Activated CD8-positive, alpha-beta T cell treated with anti-CD3 and anti-CD28 coated beads, Interleukin-2, amount 10 ng/mL, durations not matched to agents 7 days and 5 days (primary cell): ENCODE results near the gene LACTBL1. TPM values are rescaled to one million over a fixed set of nuclear protein-coding genes. Genes with fewer than 3 reads are reported as not detected.

Experiments used
- ATAC-seq: fragments of 150-1000 bp; cut with Tn5 transposase; one replicate; pipeline ENCODE4 v1.10.0; 2021; ENCODE audit warnings: moderate library complexity
- CTCF ChIA-PET: fragments of 350-600 bp; sonication (Branson Sonifier 250); formaldehyde crosslinking; loops from one replicate; lab custom pipeline; 2021; ENCODE audit warnings: antibody characterized with exemption; lab: Charles Lee
- POLR2A ChIA-PET: fragments of 350-600 bp; sonication (Branson Sonifier 250); formaldehyde crosslinking; loops from one replicate; lab custom pipeline; 2021; ENCODE audit warnings: antibody characterized with exemption; lab: Charles Lee
- DNase-seq: peaks from one replicate; pipeline ENCODE4 v3.0.0-alpha.2; 2020
- H3K27ac Mint-ChIP-seq: one replicate; pipeline ENCODE4 v1.8.0; 2021; ENCODE audit warnings: mild to moderate bottlenecking, mixed read lengths
- H3K27me3 Mint-ChIP-seq: one replicate; pipeline ENCODE4 v1.8.0; 2021; ENCODE audit warnings: low read depth, mixed read lengths
- H3K36me3 Mint-ChIP-seq: one replicate; pipeline ENCODE4 v1.8.0; 2021; ENCODE audit warnings: low read depth, mixed read lengths
- H3K4me1 Mint-ChIP-seq: one replicate; pipeline ENCODE4 v1.8.0; 2021; ENCODE audit warnings: low read depth, mixed read lengths
- H3K4me3 Mint-ChIP-seq: one replicate; pipeline ENCODE4 v1.8.0; 2021; ENCODE audit warnings: mild to moderate bottlenecking, mixed read lengths
- H3K9me3 Mint-ChIP-seq: one replicate; pipeline ENCODE4 v1.8.0; 2022; ENCODE audit warnings: mixed read lengths; ENCODE audit not compliant: insufficient read depth
- total RNA-seq, 2 experiments: library from RNA; stranded (reverse); gene quantifications; one replicate each; pipeline ENCODE4 v1.2.3, GENCODE V29; 2021

LACTBL1 gene
- total RNA-seq, 2 experiments from 2014 or later, result not detected

DNA sequence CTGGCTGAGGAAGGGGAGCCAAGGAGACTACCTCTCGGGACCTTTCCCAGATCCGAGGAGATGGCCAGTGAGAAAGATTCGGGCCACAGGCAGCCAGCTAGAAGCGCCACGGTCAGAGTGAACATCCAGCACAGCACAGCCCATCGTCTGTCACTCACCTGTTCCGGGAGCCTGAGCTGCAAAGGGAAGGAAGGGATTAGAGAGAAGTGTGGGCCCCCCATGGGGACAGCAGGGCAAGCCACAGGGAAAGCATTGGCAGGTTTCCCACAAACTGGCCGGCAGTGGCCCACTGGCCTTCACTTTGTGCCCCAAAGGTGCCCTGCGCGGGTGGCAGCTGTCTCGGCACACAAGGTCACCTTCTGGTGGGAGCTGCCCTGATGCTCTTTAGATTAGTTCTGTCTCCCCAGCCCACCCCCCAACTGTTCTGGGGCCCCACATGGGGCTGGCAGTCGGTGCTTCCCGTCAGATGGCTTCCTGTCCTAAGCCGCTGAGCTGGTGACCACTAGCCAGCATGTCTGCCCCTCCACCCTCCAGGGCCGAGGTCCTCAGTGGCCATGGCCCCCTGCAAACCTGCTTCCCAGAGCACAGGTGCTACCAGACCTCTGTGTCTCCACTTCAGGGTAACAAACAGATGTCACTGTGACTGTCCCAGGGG is 56.7 kb downstream of the LACTBL1 start:
- Mint-ChIP-seq H3K27ac (no peak overlapping the region), H3K9me3 (no peaks in the 10 kb centered on the region), H3K36me3 (no peaks in the 10 kb centered on the region), H3K4me1 (no peaks in the 10 kb centered on the region), H3K27me3 (no peaks in the 10 kb centered on the region), H3K4me3 (no peak overlapping the region)
- ChIA-PET POLR2A (no interaction called here), CTCF (no interaction called here)
- no peak for DNase-seq
- no peak for ATAC-seq

DNA sequence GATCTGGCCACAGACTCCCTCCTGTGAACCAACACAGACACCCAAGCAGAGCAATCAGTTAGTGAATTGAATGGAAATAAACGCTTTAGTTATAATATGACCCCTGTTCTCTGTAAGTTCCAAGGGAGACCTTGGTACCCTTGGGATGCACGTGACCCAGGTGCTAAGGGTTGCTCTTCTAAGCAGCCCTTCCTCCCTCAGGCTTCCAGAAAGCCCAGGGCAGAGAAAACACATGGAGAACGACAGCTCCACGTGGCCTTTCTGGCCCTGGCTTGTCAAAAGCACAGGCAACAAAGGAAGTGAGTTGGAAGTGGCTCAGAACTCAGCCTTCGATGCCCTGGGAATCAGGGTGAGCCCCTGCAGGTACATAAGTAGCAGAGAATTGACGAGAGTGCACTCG is 57.4 kb downstream of the LACTBL1 start:
- H3K36me3 Mint-ChIP-seq, result no peaks in the 10 kb centered on the region
- no peak overlapping the region for H3K27ac Mint-ChIP-seq
- no peak overlapping the region for H3K4me3 Mint-ChIP-seq
- DNase-seq, result no peak
- no peaks in the 10 kb centered on the region for H3K4me1 Mint-ChIP-seq
- ChIA-PET CTCF (no interaction called here), POLR2A (no interaction called here)
- no peaks in the 10 kb centered on the region for H3K9me3 Mint-ChIP-seq
- no peak for ATAC-seq
- no peaks in the 10 kb centered on the region for H3K27me3 Mint-ChIP-seq

DNA sequence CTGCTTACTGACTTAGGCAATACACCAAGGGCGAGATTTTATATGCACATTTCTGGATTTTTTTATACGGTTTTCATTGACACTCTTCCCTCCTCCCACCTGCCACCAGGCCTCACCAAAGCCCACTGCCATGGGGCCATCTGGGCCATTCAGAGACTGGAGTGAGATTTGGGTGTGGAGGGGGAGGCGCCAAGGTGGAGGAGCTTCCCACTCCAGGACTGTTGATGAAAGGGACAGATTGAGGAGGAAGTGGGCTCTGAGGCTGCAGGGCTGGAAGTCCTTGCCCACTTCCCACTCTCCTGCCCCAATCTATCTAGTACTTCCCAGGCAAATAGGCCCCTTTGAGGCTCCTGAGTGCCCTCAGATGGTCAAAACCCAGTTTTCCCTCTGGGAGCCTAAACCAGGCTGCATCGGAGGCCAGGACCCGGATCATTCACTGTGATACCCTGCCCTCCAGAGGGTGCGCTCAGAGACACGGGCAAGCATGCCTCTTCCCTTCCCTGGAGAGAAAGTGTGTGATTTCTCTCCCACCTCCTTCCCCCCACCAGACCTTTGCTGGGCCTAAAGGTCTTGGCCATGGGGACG is 57.9 kb downstream of the LACTBL1 start:
- H3K27ac Mint-ChIP-seq, result no peak overlapping the region
- DNase-seq (no peak), ATAC-seq (no peak)
- H3K36me3 Mint-ChIP-seq, result no peaks in the 10 kb centered on the region
- ChIA-PET CTCF (no interaction called here), POLR2A (no interaction called here)
- H3K4me1 Mint-ChIP-seq, result no peaks in the 10 kb centered on the region
- no peaks in the 10 kb centered on the region for H3K27me3 Mint-ChIP-seq
- no peak overlapping the region for H3K4me3 Mint-ChIP-seq
- no peaks in the 10 kb centered on the region for H3K9me3 Mint-ChIP-seq

DNA sequence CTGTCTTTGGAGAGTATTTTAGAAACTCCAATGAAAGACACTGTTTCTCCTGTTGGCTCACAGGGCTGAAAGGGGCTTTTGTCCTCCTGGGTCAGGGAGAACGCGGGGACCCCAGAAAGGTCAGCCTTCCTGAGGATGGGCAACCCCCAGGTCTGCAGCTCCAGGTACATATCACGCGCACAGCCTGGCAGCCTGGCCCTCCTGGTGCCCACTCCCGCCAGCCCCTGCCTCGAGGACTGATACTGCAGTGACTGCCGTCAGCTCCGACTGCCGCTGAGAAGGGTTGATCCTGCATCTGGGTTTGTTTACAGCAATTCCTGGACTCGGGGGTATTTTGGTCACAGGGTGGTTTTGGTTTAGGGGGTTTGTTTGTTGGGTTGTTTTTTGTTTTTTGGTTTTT is 58.5 kb downstream of the LACTBL1 start:
- no peak overlapping the region for H3K4me3 Mint-ChIP-seq
- no peaks in the 10 kb centered on the region for H3K27me3 Mint-ChIP-seq
- no peak for DNase-seq
- POLR2A ChIA-PET, result no interaction called here
- H3K4me1 Mint-ChIP-seq, result no peaks in the 10 kb centered on the region
- CTCF ChIA-PET, result no interaction called here
- H3K27ac Mint-ChIP-seq, result no peak overlapping the region
- H3K36me3 Mint-ChIP-seq, result no peaks in the 10 kb centered on the region
- no peak for ATAC-seq
- no peaks in the 10 kb centered on the region for H3K9me3 Mint-ChIP-seq

DNA sequence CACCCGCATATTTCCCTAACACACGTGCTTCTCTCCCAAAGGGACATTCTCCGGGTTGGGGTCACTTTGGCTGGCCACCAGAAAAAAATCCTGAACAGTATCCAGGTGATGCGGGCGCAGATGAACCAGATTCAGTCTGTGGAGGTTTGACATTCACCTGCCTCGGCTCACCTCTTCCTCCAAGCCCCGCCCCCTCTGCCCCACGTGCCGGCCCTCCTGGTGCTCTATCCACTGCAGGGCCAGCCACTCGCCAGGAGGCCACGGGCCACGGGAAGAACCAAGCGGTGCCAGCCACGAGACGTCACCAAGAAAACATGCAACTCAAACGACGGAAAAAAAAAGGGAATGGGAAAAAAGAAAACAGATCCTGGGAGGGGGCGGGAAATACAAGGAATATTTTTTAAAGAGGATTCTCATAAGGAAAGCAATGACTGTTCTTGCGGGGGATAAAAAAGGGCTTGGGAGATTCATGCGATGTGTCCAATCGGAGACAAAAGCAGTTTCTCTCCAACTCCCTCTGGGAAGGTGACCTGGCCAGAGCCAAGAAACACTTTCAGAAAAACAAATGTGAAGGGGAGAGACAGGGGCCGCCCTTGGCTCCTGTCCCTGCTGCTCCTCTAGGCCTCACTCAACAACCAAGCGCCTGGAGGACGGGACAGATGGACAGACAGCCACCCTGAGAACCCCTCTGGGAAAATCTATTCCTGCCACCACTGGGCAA is 59.1 kb downstream of the LACTBL1 start:
- DNase-seq (no peak), ATAC-seq (no peak)
- POLR2A ChIA-PET, result no interaction called here
- H3K27ac Mint-ChIP-seq, result no peak overlapping the region
- H3K4me1 Mint-ChIP-seq, result no peaks in the 10 kb centered on the region
- H3K4me3 Mint-ChIP-seq, result no peak overlapping the region
- no peaks in the 10 kb centered on the region for H3K27me3 Mint-ChIP-seq
- H3K9me3 Mint-ChIP-seq, result no peaks in the 10 kb centered on the region
- CTCF ChIA-PET, result no interaction called here
- H3K36me3 Mint-ChIP-seq, result no peaks in the 10 kb centered on the region

DNA sequence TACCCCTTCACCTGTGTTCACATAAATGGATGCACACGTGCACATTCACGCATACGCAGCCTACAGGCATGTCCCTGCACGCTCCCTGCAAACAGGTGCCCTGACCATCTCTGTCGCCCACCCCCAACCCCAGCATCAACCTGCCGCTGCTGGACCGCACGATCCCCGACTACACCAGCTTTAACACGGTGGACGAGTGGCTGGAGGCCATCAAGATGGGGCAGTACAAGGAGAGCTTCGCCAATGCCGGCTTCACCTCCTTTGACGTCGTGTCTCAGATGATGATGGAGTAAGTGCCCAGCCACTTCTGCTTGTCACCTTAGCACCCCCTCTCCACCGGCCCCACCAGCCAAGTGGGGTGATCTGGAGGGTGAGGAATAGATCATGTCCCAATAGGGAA is 60.4 kb downstream of the LACTBL1 start:
- no peak for DNase-seq
- no peaks in the 10 kb centered on the region for H3K9me3 Mint-ChIP-seq
- H3K4me1 Mint-ChIP-seq, result no peaks in the 10 kb centered on the region
- ChIA-PET POLR2A (no interaction called here), CTCF (no interaction called here)
- H3K36me3 Mint-ChIP-seq, result no peaks in the 10 kb centered on the region
- ATAC-seq, result no peak
- H3K27ac Mint-ChIP-seq, result no peak overlapping the region
- H3K27me3 Mint-ChIP-seq, result no peaks in the 10 kb centered on the region
- H3K4me3 Mint-ChIP-seq, result no peak overlapping the region

DNA sequence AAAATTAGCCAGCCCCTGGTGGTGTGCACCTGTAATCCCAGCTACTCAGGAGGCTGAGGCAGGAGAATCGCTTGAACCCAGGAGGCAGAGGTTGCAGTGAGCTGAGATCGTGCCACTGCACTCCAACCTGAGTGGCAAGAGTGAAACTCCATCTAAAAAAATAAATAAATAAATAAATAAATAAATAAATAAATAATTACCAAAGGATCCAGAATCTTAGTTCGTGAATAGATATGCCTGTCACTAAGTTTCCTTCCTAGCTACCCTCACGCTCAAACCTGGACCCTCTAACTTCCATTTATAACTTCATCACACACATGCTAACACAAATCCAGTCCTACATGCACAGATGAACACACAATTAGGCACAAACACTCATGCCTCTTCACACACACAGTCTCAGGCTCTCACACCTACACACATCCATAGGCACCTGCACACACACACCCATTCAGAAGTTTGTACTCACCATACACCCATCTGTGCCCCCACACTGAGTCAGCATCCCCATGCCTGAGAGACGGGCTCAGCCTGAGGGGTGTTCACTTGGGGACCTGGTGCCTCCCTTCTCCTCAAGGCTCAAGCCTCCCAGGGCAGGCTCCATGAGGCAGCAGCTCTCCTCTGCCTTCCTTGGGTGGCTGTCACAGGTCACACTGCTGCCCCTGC is 61.5 kb downstream of the LACTBL1 start:
- ChIA-PET POLR2A (no interaction called here), CTCF (no interaction called here)
- no peaks in the 10 kb centered on the region for H3K9me3 Mint-ChIP-seq
- no peak overlapping the region for H3K4me3 Mint-ChIP-seq
- H3K36me3 Mint-ChIP-seq, result no peaks in the 10 kb centered on the region
- DNase-seq (no peak), ATAC-seq (no peak)
- no peak overlapping the region for H3K27ac Mint-ChIP-seq
- no peaks in the 10 kb centered on the region for H3K27me3 Mint-ChIP-seq
- H3K4me1 Mint-ChIP-seq, result no peaks in the 10 kb centered on the region

DNA sequence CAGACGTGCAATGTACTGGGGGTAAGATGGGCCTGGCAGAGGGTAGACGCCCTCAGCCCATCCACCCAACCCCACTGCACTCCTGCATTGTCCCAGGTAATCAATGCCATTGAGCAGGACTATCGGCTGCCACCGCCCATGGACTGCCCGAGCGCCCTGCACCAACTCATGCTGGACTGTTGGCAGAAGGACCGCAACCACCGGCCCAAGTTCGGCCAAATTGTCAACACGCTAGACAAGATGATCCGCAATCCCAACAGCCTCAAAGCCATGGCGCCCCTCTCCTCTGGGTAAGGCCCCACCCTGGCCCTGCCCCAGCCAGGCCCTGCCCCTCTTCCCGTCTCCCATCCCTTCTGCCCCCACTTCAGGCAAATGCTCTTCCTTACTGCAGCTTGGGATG is 62.4 kb downstream of the LACTBL1 start:
- DNase-seq, result no peak
- no peak for ATAC-seq
- Mint-ChIP-seq H3K9me3 (no peaks in the 10 kb centered on the region), H3K27ac (no peak overlapping the region), H3K4me1 (no peaks in the 10 kb centered on the region), H3K36me3 (no peaks in the 10 kb centered on the region), H3K4me3 (no peak overlapping the region), H3K27me3 (no peaks in the 10 kb centered on the region)
- POLR2A ChIA-PET, result no interaction called here
- CTCF ChIA-PET, result no interaction called here

DNA sequence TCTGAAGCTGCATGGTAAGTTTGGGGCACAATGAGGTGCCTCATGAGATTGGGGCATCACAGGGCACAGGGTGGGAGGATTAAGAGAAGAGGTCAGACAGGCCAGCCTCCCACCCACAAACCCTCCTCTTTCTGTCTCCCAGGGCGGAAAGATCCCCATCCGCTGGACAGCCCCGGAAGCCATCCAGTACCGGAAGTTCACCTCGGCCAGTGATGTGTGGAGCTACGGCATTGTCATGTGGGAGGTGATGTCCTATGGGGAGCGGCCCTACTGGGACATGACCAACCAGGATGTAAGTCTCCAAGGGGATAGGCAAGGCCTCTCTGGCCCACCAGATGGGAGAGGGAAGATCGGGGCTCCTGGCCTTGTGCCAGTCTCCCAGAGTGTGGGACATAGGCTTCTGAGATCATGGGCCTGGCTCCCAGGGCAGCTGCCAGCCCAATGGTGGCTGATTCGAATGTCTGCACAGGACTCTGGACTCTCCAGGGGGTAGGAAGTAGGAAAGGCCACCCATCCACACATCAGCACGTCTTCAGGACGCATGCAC is 63.7 kb downstream of the LACTBL1 start:
- no peak overlapping the region for H3K27ac Mint-ChIP-seq

DNA sequence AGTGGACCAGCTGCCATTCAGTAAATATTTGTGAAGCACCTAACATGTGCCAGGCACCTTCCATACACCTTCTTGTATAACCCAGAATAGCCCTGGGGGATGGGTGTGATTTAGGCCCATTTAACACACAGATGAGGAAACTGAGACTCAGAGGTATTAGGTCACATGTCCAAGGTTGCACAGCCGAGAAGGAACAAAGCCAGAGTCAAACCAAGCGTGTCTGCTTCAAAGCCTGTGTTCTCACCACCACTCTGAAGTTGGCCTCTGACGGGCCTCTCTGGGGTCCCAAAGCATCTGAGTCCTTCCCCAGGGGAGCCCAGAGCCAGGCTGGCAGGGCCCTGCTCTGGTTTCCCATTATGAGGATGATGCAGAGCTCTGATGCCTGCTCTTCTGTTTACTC is 65.1 kb downstream of the LACTBL1 start:
- ChIA-PET POLR2A (no interaction called here), CTCF (no interaction called here)
- Mint-ChIP-seq H3K27ac (no peak overlapping the region), H3K36me3 (no peaks in the 10 kb centered on the region), H3K27me3 (peaks cover 3% of the 10 kb centered on the region), H3K4me3 (no peak overlapping the region), H3K9me3 (no peaks in the 10 kb centered on the region), H3K4me1 (no peaks in the 10 kb centered on the region)
- ATAC-seq (no peak), DNase-seq (no peak)

More for the DNA sequence above, 63.7 kb downstream of the LACTBL1 start:
- no peak overlapping the region for H3K4me3 Mint-ChIP-seq
- no peaks in the 10 kb centered on the region for H3K36me3 Mint-ChIP-seq
- ChIA-PET POLR2A (no interaction called here), CTCF (no interaction called here)
- DNase-seq (no peak), ATAC-seq (no peak)
- H3K9me3 Mint-ChIP-seq, result no peaks in the 10 kb centered on the region
- H3K27me3 Mint-ChIP-seq, result no peaks in the 10 kb centered on the region
- H3K4me1 Mint-ChIP-seq, result no peaks in the 10 kb centered on the region

DNA sequence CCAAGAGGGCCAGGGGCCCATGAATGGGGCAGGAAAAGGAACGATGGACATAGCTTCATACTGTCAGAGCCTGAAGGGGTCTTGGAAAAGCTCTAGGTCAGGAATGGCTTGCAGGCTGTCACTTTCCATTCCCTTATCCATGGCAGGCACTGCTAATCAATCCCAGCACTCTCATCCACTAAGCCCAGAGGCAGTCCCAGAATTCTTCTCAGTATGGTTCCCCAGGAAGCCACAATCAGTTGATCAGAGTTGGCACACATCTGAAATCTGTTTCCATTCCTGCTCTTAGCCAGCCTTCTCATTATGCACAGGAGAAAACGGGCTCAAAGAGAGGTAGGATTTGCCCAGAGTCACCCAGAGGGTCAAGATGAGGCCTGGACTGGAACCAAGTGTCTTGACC is 65.7 kb downstream of the LACTBL1 start:
- H3K27ac Mint-ChIP-seq, result no peak overlapping the region
- H3K27me3 Mint-ChIP-seq, result peaks cover 7% of the 10 kb centered on the region
- no peaks in the 10 kb centered on the region for H3K36me3 Mint-ChIP-seq
- DNase-seq (no peak), ATAC-seq (no peak)
- no peak overlapping the region for H3K4me3 Mint-ChIP-seq
- H3K9me3 Mint-ChIP-seq, result no peaks in the 10 kb centered on the region
- H3K4me1 Mint-ChIP-seq, result no peaks in the 10 kb centered on the region
- CTCF ChIA-PET, result no interaction called here
- POLR2A ChIA-PET, result no interaction called here

DNA sequence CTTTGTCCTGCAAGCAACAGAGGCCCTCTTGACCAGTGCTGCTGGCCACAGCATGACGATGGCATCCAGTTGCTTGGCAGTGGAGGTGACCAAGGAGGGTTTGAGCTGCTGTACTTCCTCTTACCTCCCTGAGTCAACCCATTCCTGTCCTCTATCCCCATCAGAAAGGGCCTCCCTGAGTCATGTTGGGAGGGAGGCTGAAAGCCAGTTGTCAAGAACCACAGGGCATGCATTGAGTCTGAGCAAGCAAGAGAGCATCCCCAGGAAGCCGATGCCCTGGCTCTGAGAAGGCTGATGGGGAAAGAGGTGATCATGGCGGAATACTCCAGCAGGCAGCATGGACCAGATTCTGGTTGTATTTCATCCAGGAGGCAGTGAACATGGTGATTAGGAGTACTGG is 69.6 kb downstream of the LACTBL1 start:
- DNase-seq (no peak), ATAC-seq (no peak)
- CTCF ChIA-PET, result no interaction called here
- Mint-ChIP-seq H3K27ac (no peak overlapping the region), H3K4me3 (no peak overlapping the region), H3K36me3 (no peaks in the 10 kb centered on the region), H3K9me3 (no peaks in the 10 kb centered on the region), H3K27me3 (peaks cover 23% of the 10 kb centered on the region), H3K4me1 (no peaks in the 10 kb centered on the region)
- POLR2A ChIA-PET, result no interaction called here
